Globus pallidus (tissue), 1 donor: ENCODE data around the gene CAMTA1.

ENCODE experiments used
- DNase-seq: peaks from one replicate; pipeline ENCODE4 v3.0.0-alpha.2; 2015; ENCODE audit warnings: low spot score

Gene CAMTA1

GRCh38 chr1:7006996-7007871, 222.0 kb downstream of the CAMTA1 start:
- no peak for DNase-seq

DNA sequence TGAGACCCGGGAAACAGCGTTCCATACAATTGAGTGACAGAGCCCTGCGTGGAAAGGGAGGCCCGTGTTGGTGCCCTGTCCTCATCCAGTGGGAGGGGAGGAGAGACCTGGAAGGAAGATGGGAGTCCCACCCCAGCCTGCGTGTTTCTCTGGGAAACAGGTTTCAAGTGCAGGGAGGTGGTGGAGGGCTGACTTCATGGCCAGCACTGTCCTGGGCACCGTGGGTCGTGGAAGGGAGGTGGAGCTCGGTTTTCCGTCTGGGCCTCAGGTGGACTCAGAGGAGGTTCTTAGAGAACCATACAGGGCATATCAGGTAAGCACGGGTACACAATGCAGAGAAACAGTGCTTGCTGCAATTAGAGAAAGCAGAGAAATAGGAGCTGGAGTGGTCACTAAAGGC, 222.6 kb downstream of the CAMTA1 start:
- DNase-seq = no peak

GRCh38 chr1:7008331-7008730, 223.1 kb downstream of the CAMTA1 start:
- no peak for DNase-seq

DNA sequence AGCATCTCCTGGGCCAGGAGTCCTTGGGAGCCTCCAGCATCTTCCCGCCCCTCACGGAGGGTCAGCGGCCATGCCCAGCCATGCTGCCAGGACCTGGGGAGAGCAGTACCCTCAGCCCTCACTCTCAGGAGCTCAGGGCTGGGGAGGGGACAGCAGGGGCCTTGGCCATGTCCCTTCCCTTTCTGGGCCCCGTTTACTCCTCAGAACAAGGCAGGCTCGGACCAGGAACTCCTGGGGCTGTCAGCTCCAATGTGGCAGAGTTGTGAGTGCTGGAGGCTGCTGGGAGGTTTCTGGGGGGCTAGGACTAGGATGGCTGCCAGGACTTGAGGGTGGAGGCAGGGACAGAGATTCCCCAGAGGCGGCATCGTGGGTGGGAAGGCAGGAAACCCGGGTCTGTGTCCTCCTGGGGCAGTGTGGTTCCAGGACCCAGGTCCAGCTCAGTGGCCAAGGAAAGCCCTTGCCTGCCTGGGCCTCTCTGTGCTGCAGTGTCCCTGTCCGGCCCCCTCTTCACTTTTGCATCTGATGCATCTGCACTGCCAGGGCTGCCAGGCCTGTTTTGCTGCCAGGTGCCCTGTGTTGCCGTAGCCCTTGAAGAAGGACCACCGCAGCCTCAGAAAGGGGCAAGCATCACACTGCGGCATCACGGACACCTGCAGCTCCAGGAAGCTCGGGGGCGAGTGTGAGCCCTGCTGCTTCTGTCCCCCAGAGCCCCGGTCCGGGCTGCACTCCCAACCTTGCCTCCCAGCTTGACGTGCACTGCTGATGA, 223.9 kb downstream of the CAMTA1 start:
- DNase-seq = no peak

- no peak for DNase-seq
These were observed 224.7 kb downstream of the CAMTA1 start for GRCh38 chr1:7009741-7010525.

DNA sequence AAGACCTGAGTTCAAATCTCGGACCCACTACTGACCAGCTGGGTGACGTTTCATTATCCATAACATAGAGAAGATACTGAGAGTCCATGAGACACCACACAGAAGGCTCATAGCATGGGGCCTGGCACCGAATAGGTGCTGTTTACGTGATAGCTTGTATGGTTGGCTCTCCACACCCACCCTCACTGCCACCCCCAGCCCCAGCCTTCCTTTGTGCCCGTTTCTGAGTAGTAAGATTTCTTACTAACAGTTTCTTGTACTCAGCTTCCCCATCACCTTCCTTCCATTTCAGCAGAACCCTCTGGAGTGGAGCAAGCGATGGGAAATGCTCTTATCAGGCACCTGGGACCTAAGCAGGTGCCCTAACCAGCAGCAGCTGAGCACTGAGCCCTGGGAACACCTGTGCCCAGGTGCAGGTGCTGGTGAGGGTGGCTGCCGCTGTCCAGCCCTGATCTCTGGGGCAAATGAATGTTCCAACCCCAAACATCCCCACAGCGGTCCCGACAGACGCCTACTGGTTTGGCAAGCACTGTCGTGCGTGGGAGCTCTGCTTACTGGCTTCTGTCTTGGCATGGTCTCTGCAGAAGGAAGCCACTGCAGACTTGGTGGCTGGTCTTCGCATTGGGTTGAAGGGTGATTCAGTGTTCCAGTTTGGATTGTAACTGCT, 225.4 kb downstream of the CAMTA1 start:
- no peak for DNase-seq

GRCh38 chr1:7011826-7012225, 226.6 kb downstream of the CAMTA1 start:
- DNase-seq = no peak

- DNase-seq = no peak
These were observed 227.2 kb downstream of the CAMTA1 start for GRCh38 chr1:7012461-7012924.

DNA sequence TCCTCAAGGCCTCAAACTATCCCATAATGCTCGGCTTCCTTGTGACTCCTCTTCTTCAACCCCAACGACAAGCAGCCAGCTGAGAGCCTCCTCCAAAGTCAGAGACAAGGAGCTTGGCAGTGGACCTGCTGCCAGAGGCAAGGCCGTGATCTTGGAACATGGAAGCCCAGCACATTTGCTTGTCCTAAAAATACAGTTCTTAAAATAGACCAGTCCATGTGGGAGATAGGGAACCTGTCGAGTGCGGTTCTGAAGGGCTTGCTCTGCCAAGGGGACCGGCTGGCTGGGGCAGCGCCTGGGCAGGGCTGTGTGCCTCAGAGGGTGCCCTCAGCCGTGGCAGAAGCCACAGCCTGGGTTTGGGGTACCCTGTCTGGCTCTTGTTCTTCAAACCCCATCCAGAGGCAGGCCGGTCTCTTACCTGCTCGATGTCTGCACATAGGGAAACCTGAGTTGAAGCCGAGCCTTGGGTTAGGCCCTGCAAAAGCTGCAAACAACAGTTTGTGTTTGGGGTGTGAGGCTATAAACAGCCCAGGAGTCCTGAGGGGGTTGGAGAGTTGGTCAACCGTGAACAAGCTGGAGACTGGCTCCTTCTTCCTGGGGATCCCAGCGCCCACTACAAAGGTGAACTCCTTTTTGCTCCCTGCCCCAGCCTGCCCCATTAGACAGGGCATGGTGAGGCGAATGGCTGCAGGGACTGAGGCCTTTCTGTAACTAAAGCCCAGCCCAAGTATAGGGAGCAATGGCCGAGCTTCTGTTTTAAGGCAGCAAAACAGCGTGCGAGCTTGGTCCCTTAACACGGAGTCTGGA, 228.8 kb downstream of the CAMTA1 start:
- DNase-seq = no peak

DNA sequence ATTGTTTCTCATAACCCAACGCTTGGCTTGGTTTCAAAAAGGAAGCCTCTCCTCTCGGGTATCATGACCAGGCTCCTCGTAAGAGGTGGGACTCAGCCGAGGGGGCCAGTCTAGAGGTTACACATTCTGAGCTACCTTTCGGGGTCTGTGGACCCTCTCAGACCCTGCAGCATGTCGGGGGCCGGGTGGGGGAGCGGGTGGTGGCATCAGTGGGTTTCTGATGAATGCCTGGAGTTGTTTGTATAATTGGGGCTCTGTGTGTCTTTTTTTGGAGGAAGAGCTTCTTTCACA, 229.3 kb downstream of the CAMTA1 start:
- DNase-seq = no peak

- no peak for DNase-seq
These were observed 229.8 kb downstream of the CAMTA1 start for GRCh38 chr1:7015022-7015421.

DNA sequence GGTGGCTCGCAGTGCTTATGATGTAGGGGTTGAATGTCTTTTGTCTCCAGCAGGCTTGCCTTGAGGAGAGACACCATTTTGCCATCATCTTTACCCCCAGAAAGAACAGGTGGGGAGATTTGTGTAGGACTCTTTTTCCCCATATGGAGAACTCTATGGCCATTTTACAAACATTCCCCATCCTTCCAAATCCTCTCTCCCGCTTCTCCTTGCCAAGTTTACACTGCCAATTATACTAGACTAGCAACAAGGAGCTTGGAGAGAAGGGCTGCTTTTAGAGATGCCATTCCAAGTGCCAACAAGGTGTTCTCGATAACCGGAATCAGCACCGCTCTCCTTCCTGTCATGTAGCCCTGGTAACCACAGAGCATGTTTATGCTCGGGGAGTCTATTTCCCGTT, 233.1 kb downstream of the CAMTA1 start:
- no peak for DNase-seq

- no peak for DNase-seq
These were observed 233.6 kb downstream of the CAMTA1 start for GRCh38 chr1:7018826-7019225.

DNA sequence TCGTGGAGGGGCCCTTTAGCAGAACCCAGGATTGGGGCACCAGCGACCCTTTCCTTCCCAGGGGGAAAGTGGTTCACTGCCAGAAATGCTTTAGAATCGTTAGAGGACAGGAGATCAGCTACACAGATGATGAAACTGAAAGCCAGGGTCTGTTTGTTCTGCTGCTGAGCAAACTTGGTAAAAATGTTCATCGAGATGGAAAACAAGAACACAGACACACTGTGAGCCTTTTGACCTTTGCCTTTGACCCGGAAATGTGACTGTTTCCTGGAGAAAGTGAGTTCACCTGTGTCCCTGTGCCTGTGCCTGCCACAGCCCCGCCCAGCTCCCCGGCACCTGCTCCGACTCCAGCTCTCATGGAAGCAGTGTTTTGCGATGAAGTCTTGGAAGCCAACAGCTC, 234.3 kb downstream of the CAMTA1 start:
- no peak for DNase-seq

DNA sequence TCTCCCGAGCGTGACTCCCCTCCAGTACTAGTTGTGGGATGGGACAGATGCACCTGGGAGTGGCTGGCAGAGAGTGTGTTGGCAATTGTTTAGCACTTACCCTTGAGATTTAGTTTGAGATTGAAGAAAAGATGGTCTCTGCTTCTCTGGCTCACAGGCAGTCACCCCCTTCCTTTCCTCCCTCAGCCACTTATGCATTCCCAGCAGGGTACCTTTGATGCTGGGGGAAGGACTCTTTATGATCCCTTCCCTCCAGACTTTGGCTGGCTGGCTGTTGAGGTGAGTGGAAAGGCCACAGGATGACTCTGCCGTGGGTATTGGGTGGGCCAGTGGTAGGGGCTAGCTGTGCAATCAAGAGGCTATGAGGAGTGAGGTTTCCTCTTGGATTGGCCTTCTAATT, 236.8 kb downstream of the CAMTA1 start:
- DNase-seq = no peak

DNA sequence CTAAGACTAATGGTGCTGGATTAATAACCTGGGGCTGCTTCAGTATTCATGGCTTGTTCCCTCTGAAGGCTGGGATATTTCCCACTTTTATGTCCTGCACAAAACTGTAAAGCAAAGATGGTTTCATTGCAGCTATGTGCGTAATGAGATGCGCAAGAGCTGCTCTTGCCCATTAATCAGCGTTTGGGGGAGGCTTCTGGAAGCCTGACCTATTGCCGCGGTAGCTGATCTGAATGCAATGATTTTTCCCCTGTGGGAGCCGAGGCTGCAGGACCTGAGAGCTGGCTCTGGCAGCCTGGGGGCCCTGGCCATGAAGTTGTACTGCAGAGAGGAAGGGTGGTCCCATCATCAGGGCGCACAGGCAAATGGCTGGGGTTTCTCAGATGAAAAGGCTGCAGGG, 239.8 kb downstream of the CAMTA1 start:
- no peak for DNase-seq

- no peak for DNase-seq
These were observed 240.9 kb downstream of the CAMTA1 start for GRCh38 chr1:7026169-7026568.

- DNase-seq = no peak
These were observed 247.7 kb downstream of the CAMTA1 start for GRCh38 chr1:7032992-7033391.

DNA sequence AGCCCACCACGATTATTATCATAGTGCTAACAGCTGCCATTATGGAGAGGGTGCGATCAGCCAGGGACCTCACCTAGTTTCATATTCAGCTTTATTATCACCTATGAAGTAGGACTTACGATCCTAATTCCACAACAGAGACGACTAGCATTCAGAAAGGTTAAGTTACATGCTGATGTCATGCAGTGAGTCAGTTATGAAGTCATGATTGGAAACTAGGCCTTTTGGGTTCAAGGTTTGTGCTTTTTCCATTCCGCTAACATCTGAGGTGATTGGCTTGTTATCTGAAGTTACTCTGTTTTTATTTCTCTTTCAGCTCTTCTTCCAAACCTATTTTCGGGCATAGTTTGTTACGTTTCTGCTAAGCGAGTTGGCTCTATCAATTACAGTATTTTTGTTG, 251.1 kb downstream of the CAMTA1 start:
- DNase-seq = no peak

DNA sequence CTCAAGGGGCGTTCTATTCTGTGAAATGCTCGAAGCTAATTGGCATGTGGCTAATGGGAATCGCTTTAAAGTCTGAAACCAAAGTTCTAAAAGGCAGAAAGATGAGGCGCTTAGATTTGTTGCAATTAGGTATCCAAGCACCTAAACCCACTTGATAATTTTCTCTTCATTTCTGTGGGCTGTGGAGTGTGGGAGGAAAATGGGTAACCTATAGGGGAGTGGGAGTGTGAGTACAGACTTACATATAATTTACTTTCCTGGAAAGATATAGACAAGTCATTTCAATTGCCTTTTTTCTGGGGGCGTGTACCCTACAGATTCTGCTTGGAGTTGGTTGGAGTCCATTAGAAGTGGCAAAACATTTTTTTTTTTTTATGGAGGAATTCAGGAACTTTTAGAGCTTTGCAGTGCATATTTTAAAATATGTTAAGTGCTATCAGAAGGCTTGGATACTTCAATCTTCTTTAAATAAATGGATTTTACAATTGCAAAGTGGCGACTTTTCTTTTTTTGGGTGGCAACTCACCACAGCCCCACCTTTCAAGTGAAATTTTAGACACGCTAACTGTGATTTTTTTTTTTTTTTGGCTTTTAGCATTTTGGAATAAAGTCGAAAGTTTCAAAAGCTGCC, 254.5 kb downstream of the CAMTA1 start:
- DNase-seq = no peak
